Activated naive CD4-positive, alpha-beta T cell treated with anti-CD3 and anti-CD28 coated beads, Interleukin-2, amount 10 ng/mL, durations not matched to agents 7 days and 5 days (primary cell): Measurements from ENCODE around the gene MYO1D.

Experiments
- CTCF ChIA-PET: fragments of 350-600 bp; sonication (Branson Sonifier 250); formaldehyde crosslinking; loops from one replicate; lab custom pipeline; 2021; ENCODE audit warnings: antibody characterized with exemption; lab: Charles Lee
- DNase-seq: peaks from one replicate; pipeline ENCODE4 v3.0.0-alpha.2; 2020
- H3K27ac Mint-ChIP-seq: one replicate; pipeline ENCODE4 v1.8.0; 2021; ENCODE audit warnings: mild to moderate bottlenecking, moderate library complexity, mixed read lengths
- H3K27me3 Mint-ChIP-seq: one replicate; pipeline ENCODE4 v1.8.0; 2021; ENCODE audit warnings: mild to moderate bottlenecking, mixed read lengths
- H3K36me3 Mint-ChIP-seq: one replicate; pipeline ENCODE4 v1.8.0; 2021; ENCODE audit warnings: mixed read lengths
- H3K4me1 Mint-ChIP-seq: one replicate; pipeline ENCODE4 v1.8.0; 2021; ENCODE audit warnings: mixed read lengths
- H3K4me3 Mint-ChIP-seq: one replicate; pipeline ENCODE4 v1.8.0; 2021; ENCODE audit warnings: mild to moderate bottlenecking, moderate library complexity, mixed read lengths
- H3K9me3 Mint-ChIP-seq: one replicate; pipeline ENCODE4 v1.8.0; 2021; ENCODE audit warnings: mixed read lengths

Gene MYO1D

DNA sequence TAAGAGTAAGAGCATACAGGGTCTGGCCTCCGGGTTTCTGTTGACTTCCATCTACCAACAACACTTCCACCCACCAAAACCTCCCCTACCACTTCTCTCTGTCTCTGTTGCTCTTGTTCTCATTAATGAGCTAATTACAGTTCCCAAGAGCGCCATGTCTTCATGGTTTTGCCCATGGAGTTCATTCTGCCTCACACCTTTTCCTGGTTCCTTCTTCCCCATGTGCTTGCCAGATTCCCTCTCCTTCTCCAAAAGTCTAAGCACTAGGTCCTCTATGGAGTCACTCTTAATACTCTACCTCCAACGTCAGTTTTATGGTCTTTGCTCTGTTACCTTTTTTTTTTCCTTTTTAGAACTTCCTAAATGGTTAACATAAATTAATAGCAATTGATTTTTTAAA lies 92.8 kb downstream of the MYO1D start:
- Mint-ChIP-seq H3K27ac (no peak overlapping the region), H3K36me3 (no peaks in the 10 kb centered on the region), H3K9me3 (no peaks in the 10 kb centered on the region), H3K27me3 (peaks cover 3% of the 10 kb centered on the region), H3K4me1 (no peaks in the 10 kb centered on the region), H3K4me3 (no peak overlapping the region)
- no peak for DNase-seq
- CTCF ChIA-PET = interaction anchor here (0.8 to 5.1 kb wide), 12 partner anchors 9 to 214 kb away, joined by 3 to 99 read pairs (median 6); partner anchors contain the start of gene MYO1D

DNA sequence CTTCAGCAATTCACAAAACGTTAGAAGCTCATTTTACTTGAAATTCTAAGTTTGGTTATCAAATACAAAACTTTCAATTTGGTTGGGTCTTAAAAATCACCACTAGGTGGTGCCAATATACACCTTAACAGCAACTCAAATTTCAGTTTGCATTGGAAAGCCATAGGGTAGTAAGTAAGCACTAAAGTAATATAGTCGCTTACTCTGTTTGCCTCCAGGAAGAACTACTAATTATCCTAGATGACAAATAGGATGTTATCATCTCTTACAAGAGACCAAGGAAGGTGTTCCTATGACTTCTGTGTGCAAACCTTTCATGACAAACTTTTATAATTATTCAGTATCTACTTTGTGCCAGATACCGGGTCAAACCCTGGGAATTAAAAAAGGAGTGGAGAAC lies 93.3 kb downstream of the MYO1D start:
- CTCF ChIA-PET = interaction anchor here (0.8 to 5.1 kb wide), 22 partner anchors 9 to 449 kb away, joined by 3 to 99 read pairs (median 5); partner anchors contain the start of gene MYO1D
- no peaks in the 10 kb centered on the region for H3K36me3 Mint-ChIP-seq
- H3K4me1 Mint-ChIP-seq = no peaks in the 10 kb centered on the region
- H3K27me3 Mint-ChIP-seq = peaks cover 3% of the 10 kb centered on the region
- no peak overlapping the region for H3K4me3 Mint-ChIP-seq
- H3K27ac Mint-ChIP-seq = no peak overlapping the region
- H3K9me3 Mint-ChIP-seq = no peaks in the 10 kb centered on the region
- no peak for DNase-seq

- Mint-ChIP-seq H3K4me1 (no peaks in the 10 kb centered on the region), H3K9me3 (no peaks in the 10 kb centered on the region), H3K27ac (no peak overlapping the region), H3K27me3 (peaks cover 3% of the 10 kb centered on the region), H3K36me3 (no peaks in the 10 kb centered on the region), H3K4me3 (no peak overlapping the region)
- CTCF ChIA-PET = interaction anchor here (0.8 to 5.1 kb wide), 4 partner anchors 10 to 155 kb away, joined by 3 to 99 read pairs (median 18); partner anchors contain the start of gene MYO1D
- no peak for DNase-seq
Observed at GRCh38 chr17:32780721-32781120, 96.2 kb downstream of the MYO1D start.

DNA sequence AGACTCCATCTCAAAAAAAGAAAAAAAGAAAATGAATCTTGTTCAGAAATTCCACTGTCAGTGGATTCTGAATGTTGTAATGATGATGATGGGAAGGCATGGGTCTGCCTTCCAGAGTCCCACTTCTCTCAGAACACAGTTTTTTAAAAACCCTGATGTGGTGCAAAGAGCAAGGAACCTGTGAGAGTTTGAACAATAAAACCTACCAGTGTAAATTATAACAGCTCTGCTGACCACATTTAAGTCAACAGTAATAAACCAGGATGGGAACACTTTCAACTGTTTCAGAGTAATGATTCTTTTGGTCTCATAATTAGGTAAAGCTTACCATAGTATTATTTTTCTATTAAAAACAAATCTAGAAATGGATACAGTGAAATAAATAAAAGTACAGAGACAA lies 99.0 kb downstream of the MYO1D start:
- Mint-ChIP-seq H3K36me3 (no peaks in the 10 kb centered on the region), H3K27me3 (no peaks in the 10 kb centered on the region), H3K4me1 (no peaks in the 10 kb centered on the region), H3K9me3 (no peaks in the 10 kb centered on the region), H3K4me3 (no peak overlapping the region), H3K27ac (no peak overlapping the region)
- no peak for DNase-seq
- CTCF ChIA-PET = interaction anchor here (0.7 to 2.5 kb wide), 3 partner anchors 84 to 159 kb away, joined by 3 to 6 read pairs (median 4); no protein-coding TSS in a partner anchor

- Mint-ChIP-seq H3K36me3 (no peaks in the 10 kb centered on the region), H3K9me3 (no peaks in the 10 kb centered on the region), H3K27me3 (no peaks in the 10 kb centered on the region), H3K4me3 (no peak overlapping the region), H3K27ac (no peak overlapping the region), H3K4me1 (no peaks in the 10 kb centered on the region)
- no peak for DNase-seq
- CTCF ChIA-PET = interaction anchor here (0.8 to 2.5 kb wide), 2 partner anchors 100 to 134 kb away, joined by 3 to 6 read pairs; no protein-coding TSS in a partner anchor
Observed at GRCh38 chr17:32777436-32777835, 99.5 kb downstream of the MYO1D start.

DNA sequence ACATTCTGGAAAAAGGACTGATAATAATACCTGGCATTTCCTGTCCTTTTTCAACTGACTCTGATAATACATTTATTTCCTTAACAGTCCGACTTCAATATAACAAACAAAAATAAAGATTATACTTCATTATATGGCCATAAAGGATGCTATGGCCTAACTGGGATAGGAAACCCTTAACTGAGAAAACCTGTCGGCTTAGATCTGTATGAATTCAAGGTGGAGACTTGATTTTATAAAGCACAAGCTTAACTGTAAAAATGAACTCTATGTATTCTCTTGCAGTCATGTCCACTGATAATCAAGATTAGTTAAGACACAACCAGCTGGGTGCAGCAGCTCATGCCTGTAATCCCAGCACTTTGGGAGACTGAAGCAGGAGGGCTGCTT lies 102.2 kb downstream of the MYO1D start:
- H3K36me3 Mint-ChIP-seq = no peaks in the 10 kb centered on the region
- CTCF ChIA-PET = interaction anchor here (1.1 kb wide), 1 partner anchor 102 kb away, joined by 3 read pairs; the partner anchor contains the start of gene MYO1D
- H3K27me3 Mint-ChIP-seq = no peaks in the 10 kb centered on the region
- no peak overlapping the region for H3K27ac Mint-ChIP-seq
- H3K9me3 Mint-ChIP-seq = no peaks in the 10 kb centered on the region
- DNase-seq = no peak
- no peak overlapping the region for H3K4me3 Mint-ChIP-seq
- H3K4me1 Mint-ChIP-seq = no peaks in the 10 kb centered on the region

GRCh38 chr17:32773856-32774694 lies 102.8 kb downstream of the MYO1D start:
- H3K27me3 Mint-ChIP-seq = no peaks in the 10 kb centered on the region
- H3K27ac Mint-ChIP-seq = no peak overlapping the region
- H3K36me3 Mint-ChIP-seq = no peaks in the 10 kb centered on the region
- CTCF ChIA-PET = no interaction called here
- H3K4me1 Mint-ChIP-seq = no peaks in the 10 kb centered on the region
- no peaks in the 10 kb centered on the region for H3K9me3 Mint-ChIP-seq
- DNase-seq = no peak
- H3K4me3 Mint-ChIP-seq = no peak overlapping the region

GRCh38 chr17:32772453-32773025 lies 104.4 kb downstream of the MYO1D start:
- Mint-ChIP-seq H3K4me1 (no peaks in the 10 kb centered on the region), H3K4me3 (no peak overlapping the region), H3K9me3 (no peaks in the 10 kb centered on the region), H3K27ac (no peak overlapping the region), H3K27me3 (no peaks in the 10 kb centered on the region), H3K36me3 (no peaks in the 10 kb centered on the region)
- CTCF ChIA-PET = interaction anchor here (1.4 to 2.8 kb wide), 2 partner anchors 10 to 164 kb away, joined by 3 to 14 read pairs; no protein-coding TSS in a partner anchor
- no peak for DNase-seq

- Mint-ChIP-seq H3K4me1 (no peaks in the 10 kb centered on the region), H3K4me3 (no peak overlapping the region), H3K27me3 (no peaks in the 10 kb centered on the region), H3K9me3 (no peaks in the 10 kb centered on the region), H3K36me3 (no peaks in the 10 kb centered on the region), H3K27ac (no peak overlapping the region)
- CTCF ChIA-PET = interaction anchor here (0.7 to 2.8 kb wide), 5 partner anchors 11 to 237 kb away, joined by 3 to 14 read pairs (median 3); no protein-coding TSS in a partner anchor
- DNase-seq = no peak
Observed at GRCh38 chr17:32771396-32771795, 105.5 kb downstream of the MYO1D start.

DNA sequence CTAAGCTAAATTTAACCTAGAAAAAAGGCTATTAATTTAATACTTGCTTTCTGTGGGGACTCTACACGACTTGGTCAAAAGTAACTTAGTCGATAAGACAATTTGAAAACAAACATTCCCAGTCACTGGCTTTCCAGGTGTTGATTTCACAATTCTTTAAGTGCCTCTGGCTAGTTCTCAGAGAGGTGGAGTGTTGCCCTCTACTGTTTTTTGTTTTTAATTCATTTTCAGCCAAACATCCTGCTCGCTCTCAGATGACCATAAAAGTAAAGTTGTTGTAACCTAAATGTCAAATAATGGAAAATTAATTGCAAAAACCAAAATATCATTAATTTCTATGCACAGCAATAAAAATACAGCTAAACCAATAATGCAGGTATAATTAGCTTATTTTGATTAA lies 107.1 kb downstream of the MYO1D start:
- Mint-ChIP-seq H3K4me3 (no peak overlapping the region), H3K9me3 (no peaks in the 10 kb centered on the region), H3K27me3 (no peaks in the 10 kb centered on the region), H3K36me3 (no peaks in the 10 kb centered on the region), H3K4me1 (no peaks in the 10 kb centered on the region), H3K27ac (no peak overlapping the region)
- DNase-seq = no peak
- CTCF ChIA-PET = interaction anchor here (2.6 to 2.8 kb wide), 2 partner anchors 12 to 13 kb away, joined by 11 to 14 read pairs; no protein-coding TSS in a partner anchor

- Mint-ChIP-seq H3K4me3 (no peak overlapping the region), H3K4me1 (peaks cover 6% of the 10 kb centered on the region), H3K27ac (no peak overlapping the region), H3K36me3 (no peaks in the 10 kb centered on the region), H3K9me3 (no peaks in the 10 kb centered on the region), H3K27me3 (no peaks in the 10 kb centered on the region)
- CTCF ChIA-PET = interaction anchor here (1.2 kb wide), 1 partner anchor 281 kb away, joined by 3 read pairs; no protein-coding TSS in a partner anchor
- no peak for DNase-seq
Observed at GRCh38 chr17:32763855-32764439, 113.0 kb downstream of the MYO1D start.

DNA sequence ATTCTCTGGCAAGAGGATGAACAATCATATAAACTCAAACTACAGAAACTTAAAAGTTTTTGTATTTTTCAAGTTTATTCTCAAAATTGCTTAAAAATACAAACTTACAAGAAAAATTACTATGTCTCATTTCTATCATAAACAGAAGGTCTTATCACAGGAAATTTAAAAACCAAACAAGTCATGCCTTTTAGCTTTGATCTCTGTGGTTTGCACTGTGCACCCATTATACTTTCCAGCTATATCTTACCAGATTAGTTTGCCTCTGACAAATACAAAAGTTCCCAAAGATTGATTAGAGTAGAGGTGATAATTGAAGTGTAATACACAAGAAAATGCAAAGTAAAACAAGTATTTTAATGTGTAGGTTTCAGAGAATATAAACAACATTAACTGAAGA lies 117.4 kb downstream of the MYO1D start:
- no peak for DNase-seq
- Mint-ChIP-seq H3K4me3 (no peak overlapping the region), H3K9me3 (no peaks in the 10 kb centered on the region), H3K27ac (no peak overlapping the region), H3K36me3 (no peaks in the 10 kb centered on the region), H3K4me1 (peaks cover 6% of the 10 kb centered on the region), H3K27me3 (no peaks in the 10 kb centered on the region)
- CTCF ChIA-PET = interaction anchor here (0.8 to 0.9 kb wide), 2 partner anchors 100 to 297 kb away, joined by 3 to 5 read pairs; no protein-coding TSS in a partner anchor

DNA sequence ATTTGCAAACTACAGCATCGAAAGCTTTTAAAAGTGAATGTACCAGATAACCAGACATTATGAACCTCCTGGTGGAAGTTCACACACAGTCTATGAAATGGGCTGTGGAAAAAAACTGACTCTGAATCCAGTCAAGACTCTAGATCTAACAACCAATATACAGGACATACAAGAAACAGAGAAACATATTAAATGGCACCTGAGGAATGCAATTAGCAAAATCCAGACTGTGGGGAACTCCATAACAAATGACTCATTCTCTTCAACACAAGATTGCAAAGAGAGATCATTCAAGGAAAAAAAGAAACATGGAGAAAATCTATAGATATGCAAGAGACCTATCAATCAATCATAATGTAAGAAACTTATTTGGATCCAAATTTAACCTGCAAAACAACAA lies 119.0 kb downstream of the MYO1D start:
- no peaks in the 10 kb centered on the region for H3K36me3 Mint-ChIP-seq
- H3K27ac Mint-ChIP-seq = no peak overlapping the region
- H3K9me3 Mint-ChIP-seq = no peaks in the 10 kb centered on the region
- peaks cover 6% of the 10 kb centered on the region for H3K4me1 Mint-ChIP-seq
- no peaks in the 10 kb centered on the region for H3K27me3 Mint-ChIP-seq
- DNase-seq = no peak
- CTCF ChIA-PET = interaction anchor here (1.0 to 2.3 kb wide), 4 partner anchors 11 to 296 kb away, joined by 4 to 12 read pairs (median 8); no protein-coding TSS in a partner anchor
- no peak overlapping the region for H3K4me3 Mint-ChIP-seq

GRCh38 chr17:32756696-32757095 lies 120.2 kb downstream of the MYO1D start:
- H3K36me3 Mint-ChIP-seq = no peaks in the 10 kb centered on the region
- H3K9me3 Mint-ChIP-seq = no peaks in the 10 kb centered on the region
- no peaks in the 10 kb centered on the region for H3K27me3 Mint-ChIP-seq
- no peak overlapping the region for H3K27ac Mint-ChIP-seq
- peaks cover 6% of the 10 kb centered on the region for H3K4me1 Mint-ChIP-seq
- no peak overlapping the region for H3K4me3 Mint-ChIP-seq
- CTCF ChIA-PET = interaction anchor here (0.6 to 2.3 kb wide), 7 partner anchors 13 to 428 kb away, joined by 3 to 12 read pairs (median 3); no protein-coding TSS in a partner anchor
- DNase-seq = no peak
